HFFc6 (cell line): ENCODE results near the gene SLC25A33. TPM values are rescaled to one million over a fixed set of nuclear protein-coding genes. Genes with fewer than 3 reads are reported as not detected.
A peak's percentile ranks its signal among the peaks of the same experiment; 100 is the strongest.

Source experiments
- DNase-seq: peaks from one replicate; pipeline ENCODE4 v3.0.0-alpha.2; 2018
- H3K27ac Mint-ChIP-seq: 2 replicates; pipeline ENCODE4 v1.8.0; 2020; ENCODE audit warnings: mild to moderate bottlenecking, mixed read lengths
- H3K27me3 Mint-ChIP-seq: 2 replicates; pipeline ENCODE4 v1.8.0; 2021; ENCODE audit warnings: mild to moderate bottlenecking, moderate library complexity, mixed read lengths; ENCODE audit not compliant: insufficient read depth
- H3K36me3 Mint-ChIP-seq: 2 replicates; pipeline ENCODE4 v1.8.0; 2021; ENCODE audit warnings: low read depth, mixed read lengths
- H3K4me1 Mint-ChIP-seq: 2 replicates; pipeline ENCODE4 v1.8.0; 2020; ENCODE audit warnings: low read depth, mixed read lengths
- H3K4me3 Mint-ChIP-seq: 2 replicates; pipeline ENCODE4 v1.8.0; 2020; ENCODE audit warnings: mild to moderate bottlenecking, moderate library complexity, mixed read lengths
- H3K9me3 Mint-ChIP-seq: 2 replicates; pipeline ENCODE4 v1.8.0; 2020; ENCODE audit warnings: mild to moderate bottlenecking, mixed read lengths
- total RNA-seq, 6 experiments: library from RNA; stranded (reverse); fragmentation: NEBNext Ultra II Directional; extraction: Animal tissue kit (Norgen Biotek cat#: 25700); gene quantifications; 2 replicates in 1 of 6; 3 replicates in 5 of 6; pipeline ENCODE4 v1.2.3, GENCODE V29; 2021
- TF ChIP-seq, protein P1 (sequence below): fragments of 200-600 bp; sonication (generic); IDR thresholded peaks from 2 replicates; pipeline ENCODE4 v1.5.0; 2021; ENCODE audit warnings: antibody characterized with exemption, mild to moderate bottlenecking

SLC25A33 gene
- total RNA-seq, 6 experiments from 2014 or later, result 3.3 to 4.7 (median 4.0) TPM

DNA sequence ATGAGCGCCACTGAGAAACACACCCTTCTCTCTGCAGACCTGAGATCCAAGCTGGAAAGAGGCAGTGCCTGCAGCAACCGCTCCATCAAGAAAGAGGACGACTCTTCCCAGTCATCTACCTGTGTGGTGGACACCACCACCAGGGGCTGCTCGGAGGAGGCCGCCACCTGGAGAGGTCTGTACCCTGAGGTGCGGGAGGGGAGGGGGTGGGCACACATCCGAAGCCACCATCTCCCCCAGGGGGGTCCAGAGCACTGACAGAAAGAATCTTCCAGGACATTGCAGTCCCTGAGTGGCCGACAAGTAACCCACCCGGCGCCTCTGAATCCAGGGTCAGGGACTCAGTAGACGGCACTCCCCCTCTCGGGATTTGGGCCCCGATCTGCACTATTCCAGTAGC is 72.5 kb downstream of the SLC25A33 start:
- no peak for DNase-seq
- TF ChIP-seq, protein P1, sequence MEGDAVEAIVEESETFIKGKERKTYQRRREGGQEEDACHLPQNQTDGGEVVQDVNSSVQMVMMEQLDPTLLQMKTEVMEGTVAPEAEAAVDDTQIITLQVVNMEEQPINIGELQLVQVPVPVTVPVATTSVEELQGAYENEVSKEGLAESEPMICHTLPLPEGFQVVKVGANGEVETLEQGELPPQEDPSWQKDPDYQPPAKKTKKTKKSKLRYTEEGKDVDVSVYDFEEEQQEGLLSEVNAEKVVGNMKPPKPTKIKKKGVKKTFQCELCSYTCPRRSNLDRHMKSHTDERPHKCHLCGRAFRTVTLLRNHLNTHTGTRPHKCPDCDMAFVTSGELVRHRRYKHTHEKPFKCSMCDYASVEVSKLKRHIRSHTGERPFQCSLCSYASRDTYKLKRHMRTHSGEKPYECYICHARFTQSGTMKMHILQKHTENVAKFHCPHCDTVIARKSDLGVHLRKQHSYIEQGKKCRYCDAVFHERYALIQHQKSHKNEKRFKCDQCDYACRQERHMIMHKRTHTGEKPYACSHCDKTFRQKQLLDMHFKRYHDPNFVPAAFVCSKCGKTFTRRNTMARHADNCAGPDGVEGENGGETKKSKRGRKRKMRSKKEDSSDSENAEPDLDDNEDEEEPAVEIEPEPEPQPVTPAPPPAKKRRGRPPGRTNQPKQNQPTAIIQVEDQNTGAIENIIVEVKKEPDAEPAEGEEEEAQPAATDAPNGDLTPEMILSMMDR, result no peak
- Mint-ChIP-seq H3K27ac (no peak overlapping the region), H3K9me3 (no peaks in the 10 kb centered on the region), H3K27me3 (peaks cover 2% of the 10 kb centered on the region; the same call in 1 of the 2 replicates), H3K4me3 (no peak overlapping the region), H3K4me1 (no peaks in the 10 kb centered on the region), H3K36me3 (peaks cover 4% of the 10 kb centered on the region; the same call in 1 of the 2 replicates)

DNA sequence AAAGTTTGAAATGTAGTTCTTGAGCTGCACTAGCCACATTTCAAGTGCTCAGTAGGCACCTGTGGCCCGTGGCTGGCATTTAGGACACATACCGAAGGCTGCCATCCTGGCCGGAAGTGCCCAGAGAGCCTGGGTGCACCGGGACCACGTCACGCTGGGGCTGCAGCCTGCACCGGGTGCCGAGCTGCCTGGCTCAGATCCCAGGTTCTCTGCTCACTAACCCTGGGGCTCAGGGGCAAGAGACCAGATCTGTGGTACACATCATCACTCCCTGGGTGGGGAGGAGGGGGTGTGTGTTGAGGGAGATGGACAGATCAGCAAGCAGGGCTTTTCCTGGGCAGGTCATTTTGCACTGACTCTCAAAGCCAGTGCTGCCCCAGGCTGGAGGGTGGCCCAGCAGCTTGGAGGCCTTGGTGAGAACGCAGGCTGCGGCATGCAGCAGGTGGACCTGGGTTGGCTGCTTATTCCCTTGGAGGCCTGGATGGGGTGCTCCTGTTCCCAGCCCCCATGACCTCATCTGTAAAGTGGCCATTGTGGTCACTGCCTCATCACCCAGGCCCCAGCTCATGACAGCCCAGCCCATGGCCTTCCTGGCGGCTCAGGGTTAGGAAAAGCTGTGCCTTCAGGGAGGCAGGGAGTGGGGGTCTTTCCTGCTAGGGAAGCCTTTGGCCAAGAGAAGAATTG is 73.0 kb downstream of the SLC25A33 start:
- peaks cover 4% of the 10 kb centered on the region; the same call in 1 of the 2 replicates for H3K36me3 Mint-ChIP-seq
- no peak overlapping the region for H3K27ac Mint-ChIP-seq
- no peaks in the 10 kb centered on the region for H3K9me3 Mint-ChIP-seq
- TF ChIP-seq, protein P1, result no peak
- no peaks in the 10 kb centered on the region for H3K4me1 Mint-ChIP-seq
- no peak overlapping the region for H3K4me3 Mint-ChIP-seq
- peaks cover 2% of the 10 kb centered on the region; the same call in 1 of the 2 replicates for H3K27me3 Mint-ChIP-seq
- DNase-seq, result no peak

DNA sequence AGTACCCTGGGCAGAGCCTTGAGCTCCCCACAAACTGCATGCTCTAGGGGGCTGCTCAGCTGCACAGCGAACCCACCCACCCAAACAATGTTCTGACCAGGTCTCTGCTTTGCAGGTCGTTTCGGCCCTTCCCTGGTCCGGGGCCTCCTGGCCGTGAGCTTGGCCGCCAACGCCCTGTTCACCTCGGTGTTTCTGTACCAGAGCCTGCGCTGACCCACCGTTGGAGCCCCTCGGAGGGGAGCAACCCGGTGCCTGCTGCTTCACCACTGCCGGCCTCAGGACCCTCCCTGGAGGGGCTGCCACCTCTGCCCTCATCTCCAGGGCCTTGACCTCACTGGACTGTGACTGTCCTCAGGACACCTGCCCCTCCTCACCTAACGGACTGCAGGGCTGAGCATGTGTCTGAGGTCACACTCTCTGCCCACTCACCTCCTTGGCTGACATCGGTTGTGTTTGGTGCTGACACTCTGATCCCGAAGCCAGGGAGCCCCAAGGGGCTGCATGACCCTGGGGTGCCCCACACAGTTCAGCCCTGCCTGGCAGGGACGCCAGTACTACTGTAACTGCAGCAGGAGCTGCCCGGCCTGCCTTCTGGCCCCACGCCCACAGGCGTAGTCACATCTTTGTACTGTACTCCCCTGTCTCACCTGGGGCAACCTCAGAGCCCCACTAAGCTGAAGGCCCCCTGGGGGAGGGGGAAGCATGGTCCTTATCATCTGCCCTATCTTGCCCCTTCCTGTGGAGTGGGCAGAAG is 73.8 kb downstream of the SLC25A33 start:
- no peak overlapping the region for H3K27ac Mint-ChIP-seq
- TF ChIP-seq, protein P1, result no peak
- H3K9me3 Mint-ChIP-seq, result no peaks in the 10 kb centered on the region
- no peak overlapping the region for H3K4me3 Mint-ChIP-seq
- no peaks in the 10 kb centered on the region for H3K4me1 Mint-ChIP-seq
- no peak for DNase-seq
- H3K36me3 Mint-ChIP-seq, result peaks cover 4% of the 10 kb centered on the region; the same call in 1 of the 2 replicates
- H3K27me3 Mint-ChIP-seq, result peaks cover 2% of the 10 kb centered on the region; the same call in 1 of the 2 replicates

DNA sequence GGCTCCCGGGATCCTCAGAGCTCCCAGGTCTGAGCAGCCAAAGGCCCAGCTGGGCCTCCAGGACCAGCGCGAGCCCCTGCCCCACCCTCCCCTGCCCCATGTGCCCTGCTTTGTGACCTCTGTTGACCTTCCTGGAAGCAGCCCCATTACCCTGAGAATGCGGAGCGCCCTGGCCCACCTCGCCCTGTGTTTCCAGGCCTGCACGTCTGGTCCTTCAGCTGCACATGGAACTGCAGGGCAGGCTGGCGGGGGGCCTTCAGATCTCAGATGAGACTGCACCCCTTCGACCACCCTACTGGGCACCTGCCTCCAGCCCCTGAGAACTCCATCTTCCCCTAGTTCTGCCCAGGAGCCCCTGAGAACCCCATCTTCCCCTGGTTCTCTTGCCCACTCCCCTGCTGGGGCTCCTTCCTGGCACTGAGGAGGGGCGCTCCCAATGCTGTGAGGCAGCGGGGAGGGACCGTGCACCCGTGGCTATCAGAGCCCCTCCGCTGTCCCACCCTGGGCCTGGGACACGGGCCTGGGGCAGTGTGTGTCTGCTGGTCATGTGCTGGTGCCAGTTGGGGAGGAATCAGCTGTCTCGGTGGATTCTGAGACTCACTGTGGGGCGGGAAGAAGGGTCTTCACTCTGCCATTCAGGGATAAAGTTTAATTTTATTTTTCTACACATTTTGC is 74.5 kb downstream of the SLC25A33 start:
- TF ChIP-seq, protein P1, result no peak
- Mint-ChIP-seq H3K4me3 (no peak overlapping the region), H3K27ac (no peak overlapping the region), H3K4me1 (no peaks in the 10 kb centered on the region; the same call in 1 of the 2 replicates), H3K27me3 (peaks cover 2% of the 10 kb centered on the region; the same call in 1 of the 2 replicates), H3K36me3 (peaks cover 4% of the 10 kb centered on the region; the same call in 1 of the 2 replicates), H3K9me3 (no peaks in the 10 kb centered on the region)
- no peak for DNase-seq

DNA sequence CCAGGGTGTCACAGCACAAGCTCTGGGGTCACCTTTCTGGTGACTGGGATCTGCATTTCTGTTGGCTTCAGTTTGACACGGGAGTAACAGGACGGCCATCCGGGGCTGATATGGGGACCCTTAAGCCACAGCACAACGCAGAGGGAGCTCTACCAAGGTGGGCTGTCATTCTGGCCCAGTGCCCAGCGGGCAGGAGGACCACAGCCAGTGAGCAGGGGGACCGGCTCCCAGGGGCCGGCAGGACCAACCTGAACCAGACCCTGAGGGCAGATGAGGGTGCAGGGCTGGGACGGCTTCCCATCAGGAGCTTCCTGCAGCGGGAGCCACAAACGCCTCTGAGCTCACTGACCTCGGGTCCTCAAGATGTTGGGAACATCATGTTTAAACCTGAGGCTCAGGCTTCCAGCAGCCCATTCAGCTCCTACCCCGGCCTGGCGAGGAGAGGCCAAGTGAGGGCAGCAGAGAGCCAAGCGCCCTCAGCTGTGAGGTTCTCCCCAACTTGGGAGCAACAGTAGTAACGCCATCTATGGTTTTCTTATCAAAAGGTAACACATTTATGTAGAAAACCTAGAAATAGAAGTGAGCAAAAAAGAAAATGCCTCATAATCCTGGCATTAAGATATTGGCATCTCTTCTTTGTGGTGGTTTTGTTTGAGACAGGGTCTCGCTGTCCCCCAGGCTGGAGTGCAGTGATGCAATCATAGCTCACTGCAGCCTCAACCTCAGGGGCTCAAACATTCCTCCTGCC is 76.2 kb downstream of the SLC25A33 start:
- Mint-ChIP-seq H3K27me3 (peaks cover 2% of the 10 kb centered on the region; the same call in 1 of the 2 replicates), H3K4me3 (no peak overlapping the region)
- TF ChIP-seq, protein P1, result peak; percentile 71

More for the DNA sequence above, 76.2 kb downstream of the SLC25A33 start:
- H3K27ac Mint-ChIP-seq, result no peak overlapping the region
- peaks cover 4% of the 10 kb centered on the region; the same call in 1 of the 2 replicates for H3K36me3 Mint-ChIP-seq
- DNase-seq, result peak; percentile 28
- H3K9me3 Mint-ChIP-seq, result no peaks in the 10 kb centered on the region
- H3K4me1 Mint-ChIP-seq, result peaks cover 5% of the 10 kb centered on the region; the same call in 1 of the 2 replicates
